Measurements from ENCODE around the gene TRAPPC1.

TRAPPC1 gene

DNA sequence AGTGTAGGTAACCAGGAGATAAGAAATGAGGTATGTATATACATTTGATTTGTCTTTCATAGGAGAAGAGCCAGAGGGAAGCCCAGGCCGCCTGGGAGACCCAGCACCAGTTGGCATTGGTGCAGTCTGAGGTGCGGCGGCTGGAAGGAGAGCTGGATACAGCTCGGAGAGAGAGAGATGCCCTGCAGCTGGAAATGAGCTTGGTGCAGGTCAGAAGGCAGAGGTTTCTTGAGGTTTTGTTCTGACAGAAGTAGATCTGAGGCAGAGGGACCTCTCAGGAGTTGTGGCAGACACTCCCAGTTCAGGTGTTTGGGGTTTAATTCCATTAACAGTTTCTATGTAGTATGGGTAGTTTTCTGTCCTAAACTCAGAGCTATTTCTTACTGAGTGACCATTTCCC, 8.3 kb upstream of the TRAPPC1 start:
- Histone ChIP-seq H3K27me3 (ENCODE audit: control insufficient read depth, insufficient read depth, low read length) (no peaks in the 10 kb centered on the region), H3K4me1 (ENCODE audit: control insufficient read depth, insufficient read depth, low read length) (no peaks in the 10 kb centered on the region), H3K4me3 (ENCODE audit: low read length) (no peak overlapping the region), H3K9me3 (replicated peaks; ENCODE audit: low read length) (no peaks in the 10 kb centered on the region), H3K36me3 (ENCODE audit: insufficient read depth, low read length) (peaks cover 71% of the 10 kb centered on the region), H3K4me2 (ENCODE audit: low read length) (no peak overlapping the region), H3K9ac (ENCODE audit: low read depth, low read length) (no peak overlapping the region)

DNA sequence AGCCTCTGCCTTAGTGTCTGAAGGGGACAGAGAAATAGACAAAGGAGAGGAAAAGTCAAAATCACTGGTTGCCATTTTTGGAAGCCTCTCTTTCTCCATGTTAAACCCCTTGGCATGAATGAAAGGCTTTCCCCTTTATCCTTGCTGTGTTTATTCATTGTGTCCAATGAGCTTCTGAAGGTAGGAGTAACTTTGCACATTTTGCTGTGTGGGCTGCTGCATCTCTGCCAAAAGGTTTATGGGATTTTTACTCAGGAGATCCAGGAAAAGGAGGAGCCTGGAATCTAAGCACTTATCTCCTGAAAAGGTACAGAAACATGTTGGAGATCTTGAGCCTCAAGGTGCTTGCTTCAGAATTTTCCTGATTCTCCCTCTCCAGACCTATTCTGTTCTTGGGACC, 4.1 kb upstream of the TRAPPC1 start:
- H3K4me2 ChIP-seq (ENCODE audit: low read length): no peak overlapping the region
- H3K9ac ChIP-seq (ENCODE audit: low read depth, low read length): no peak overlapping the region
- H3K4me3 ChIP-seq (ENCODE audit: low read length): no peak overlapping the region
- no peaks in the 10 kb centered on the region for H3K27me3 ChIP-seq (ENCODE audit: control insufficient read depth, insufficient read depth, low read length)
- no peaks in the 10 kb centered on the region for H3K9me3 ChIP-seq (replicated peaks; ENCODE audit: low read length)
- peaks cover 17% of the 10 kb centered on the region for H3K4me1 ChIP-seq (ENCODE audit: control insufficient read depth, insufficient read depth, low read length)
- H3K36me3 ChIP-seq (ENCODE audit: insufficient read depth, low read length): peaks cover 51% of the 10 kb centered on the region

GRCh38 chr17:7932949-7933348, 1.2 kb upstream of the TRAPPC1 start:
- Histone ChIP-seq H3K4me2 (ENCODE audit: low read length) (peak overlapping the region; percentile 92), H3K9ac (ENCODE audit: low read depth, low read length) (peak overlapping the region; percentile 89), H3K4me3 (ENCODE audit: low read length) (peak overlapping the region; percentile 83), H3K4me1 (ENCODE audit: control insufficient read depth, insufficient read depth, low read length) (peaks cover 21% of the 10 kb centered on the region), H3K27me3 (ENCODE audit: control insufficient read depth, insufficient read depth, low read length) (no peaks in the 10 kb centered on the region), H3K36me3 (ENCODE audit: insufficient read depth, low read length) (peaks cover 29% of the 10 kb centered on the region), H3K9me3 (replicated peaks; ENCODE audit: low read length) (no peaks in the 10 kb centered on the region)

DNA sequence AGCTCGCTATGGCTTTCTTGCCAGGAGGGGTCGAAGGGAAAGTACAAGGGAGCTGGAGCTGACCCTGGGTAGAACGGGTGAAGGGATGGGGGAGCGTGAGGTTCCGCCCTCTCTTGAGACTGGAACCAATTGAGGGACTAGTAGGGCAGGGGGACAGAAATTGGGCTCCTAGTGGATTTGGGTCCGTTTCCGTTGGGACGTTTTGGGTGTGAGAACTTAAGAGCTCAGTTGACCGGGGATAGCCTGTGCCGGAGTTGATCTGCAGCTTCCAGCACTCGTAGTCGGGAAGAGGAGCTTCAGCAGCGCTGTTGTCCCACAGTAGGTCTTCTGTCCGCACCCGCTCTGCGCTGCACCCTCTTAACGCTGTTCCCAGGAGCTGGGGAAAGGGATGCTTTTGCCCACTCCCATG, 741 bp upstream of the TRAPPC1 start:
- Histone ChIP-seq H3K9me3 (replicated peaks; ENCODE audit: low read length) (no peaks in the 10 kb centered on the region), H3K4me3 (ENCODE audit: low read length) (peak overlapping the region; percentile 83), H3K9ac (ENCODE audit: low read depth, low read length) (peak overlapping the region; percentile 89), H3K27me3 (ENCODE audit: control insufficient read depth, insufficient read depth, low read length) (no peaks in the 10 kb centered on the region), H3K36me3 (ENCODE audit: insufficient read depth, low read length) (peaks cover 29% of the 10 kb centered on the region), H3K4me2 (ENCODE audit: low read length) (peak overlapping the region; percentile 92), H3K4me1 (ENCODE audit: control insufficient read depth, insufficient read depth, low read length) (peaks cover 21% of the 10 kb centered on the region)

DNA sequence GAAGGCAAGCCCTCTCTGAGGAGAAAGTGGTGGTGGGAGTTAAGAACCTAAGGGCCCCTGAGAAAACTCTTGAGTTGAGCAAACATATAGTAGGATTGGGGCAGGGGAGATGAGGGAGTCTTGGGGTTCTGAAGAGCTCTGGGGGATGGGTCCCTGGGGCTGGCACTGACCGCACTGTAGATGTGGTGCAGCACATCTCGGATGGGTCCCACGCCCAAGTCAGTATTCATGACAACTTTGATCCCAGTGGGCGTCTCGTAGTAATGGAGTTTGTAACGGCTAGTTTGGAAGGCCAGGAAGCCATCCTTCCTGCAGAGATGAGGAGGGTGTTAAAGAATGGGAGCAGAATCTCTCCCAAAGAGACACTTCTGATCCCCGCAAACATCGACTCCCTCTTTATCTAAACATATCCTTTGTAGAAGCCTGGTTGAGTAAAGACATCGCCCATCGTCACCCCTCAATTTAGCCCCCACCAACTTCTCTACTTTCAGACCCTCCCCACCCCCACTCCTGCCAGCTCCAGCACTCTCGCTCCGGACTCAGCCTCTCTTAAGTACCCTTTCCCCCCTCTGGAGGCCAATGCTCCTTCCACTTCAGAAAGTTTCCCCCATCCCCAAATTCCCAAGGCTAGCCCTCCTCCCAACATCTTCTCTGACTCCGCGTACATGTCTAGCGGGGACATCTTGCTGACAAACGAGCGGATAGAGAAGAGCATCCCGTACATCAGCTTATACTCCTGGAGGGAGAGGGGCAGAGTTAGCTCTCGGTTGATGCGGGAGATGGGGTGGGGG, 710 bp downstream of the TRAPPC1 start:
- Histone ChIP-seq H3K9me3 (replicated peaks; ENCODE audit: low read length) (no peaks in the 10 kb centered on the region), H3K9ac (ENCODE audit: low read depth, low read length) (peak overlapping the region; percentile 82), H3K4me3 (ENCODE audit: low read length) (peak overlapping the region; percentile 83), H3K27me3 (ENCODE audit: control insufficient read depth, insufficient read depth, low read length) (no peaks in the 10 kb centered on the region), H3K4me1 (ENCODE audit: control insufficient read depth, insufficient read depth, low read length) (peaks cover 21% of the 10 kb centered on the region), H3K4me2 (ENCODE audit: low read length) (peak overlapping the region; percentile 88), H3K36me3 (ENCODE audit: insufficient read depth, low read length) (peaks cover 17% of the 10 kb centered on the region)

DNA sequence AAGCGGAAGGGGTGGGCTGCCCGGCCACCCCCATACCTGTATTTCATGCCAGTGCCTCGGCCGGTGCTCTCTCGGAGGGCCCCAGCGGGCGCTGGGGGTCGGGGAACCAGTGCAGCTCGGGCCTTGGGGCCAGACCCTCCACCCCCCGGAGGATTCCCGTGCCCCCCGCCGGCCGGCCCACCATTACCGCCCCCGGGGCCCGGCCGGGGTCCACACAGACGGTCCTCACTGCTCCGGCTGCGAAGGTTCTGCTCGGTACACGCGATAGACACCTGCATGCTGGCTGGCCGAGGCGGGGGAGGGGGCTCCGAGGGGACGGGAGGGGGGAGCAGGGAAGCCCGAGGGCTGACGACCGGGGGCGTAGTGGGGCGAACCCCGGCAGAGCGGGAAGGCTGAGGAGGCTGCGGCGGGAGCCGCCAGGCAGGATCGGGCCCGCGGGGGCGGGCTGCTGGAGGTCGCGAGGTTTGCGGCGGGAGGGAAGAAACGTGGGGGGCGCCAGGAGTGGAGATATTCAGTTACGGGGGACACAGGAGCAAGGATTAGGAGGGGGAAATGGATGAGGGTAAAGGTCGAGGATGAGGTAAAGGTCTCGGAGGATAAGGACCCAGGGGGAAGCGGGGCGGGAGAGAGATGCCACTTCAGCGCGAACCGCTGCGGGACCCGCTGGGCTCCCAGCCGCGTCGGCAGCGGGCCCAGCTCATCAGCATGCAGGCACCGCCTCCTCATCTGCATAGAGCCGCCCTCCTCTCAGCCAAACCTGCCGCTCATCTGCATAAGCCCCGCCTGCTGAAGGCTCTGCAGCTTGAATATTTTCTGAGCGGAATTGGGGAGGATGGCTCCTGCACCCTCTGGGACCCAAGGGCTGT, 2.4 kb downstream of the TRAPPC1 start, which contains the start of gene KCNAB3:
Gene KCNAB3 (minus strand): TSS at position 699 of the 866 bp plus-strand sequence. CDS start 421 bp downstream, at position 278.
- H3K27me3 ChIP-seq (ENCODE audit: control insufficient read depth, insufficient read depth, low read length): no peaks in the 10 kb centered on the region

DNA sequence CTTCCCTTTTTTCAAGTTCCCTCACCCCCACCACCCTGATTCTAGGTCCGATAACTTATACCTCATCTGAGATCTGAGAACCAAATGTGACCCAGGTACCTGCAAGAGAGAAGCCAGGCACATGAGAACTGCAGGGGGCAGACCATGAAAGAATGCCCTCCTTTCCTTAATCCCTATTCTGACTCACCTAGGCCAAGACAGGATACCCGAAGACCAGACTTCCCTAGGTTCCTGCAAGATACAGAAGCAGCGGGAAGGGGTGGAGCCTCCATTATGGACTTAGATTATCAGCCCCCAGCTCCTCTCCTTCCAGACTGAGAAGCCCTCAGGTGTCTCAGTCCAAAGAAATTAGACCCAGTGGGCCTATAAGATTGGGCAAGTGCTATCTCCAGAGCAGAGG, 4.2 kb downstream of the TRAPPC1 start:
- peaks cover 13% of the 10 kb centered on the region for H3K4me1 ChIP-seq (ENCODE audit: control insufficient read depth, insufficient read depth, low read length)

More for the DNA sequence above, 2.4 kb downstream of the TRAPPC1 start, which contains the start of gene KCNAB3:
- H3K9me3 ChIP-seq (replicated peaks; ENCODE audit: low read length): no peaks in the 10 kb centered on the region
- H3K4me3 ChIP-seq (ENCODE audit: low read length): peak within 1 kb of the TSS; percentile 83
- H3K9ac ChIP-seq (ENCODE audit: low read depth, low read length): peak within 1 kb of the TSS; percentile 32
- H3K4me1 ChIP-seq (ENCODE audit: control insufficient read depth, insufficient read depth, low read length): peaks cover 19% of the 10 kb centered on the region
- H3K4me2 ChIP-seq (ENCODE audit: low read length): peak within 1 kb of the TSS; percentile 88
- H3K36me3 ChIP-seq (ENCODE audit: insufficient read depth, low read length): peaks cover 2% of the 10 kb centered on the region

DNA sequence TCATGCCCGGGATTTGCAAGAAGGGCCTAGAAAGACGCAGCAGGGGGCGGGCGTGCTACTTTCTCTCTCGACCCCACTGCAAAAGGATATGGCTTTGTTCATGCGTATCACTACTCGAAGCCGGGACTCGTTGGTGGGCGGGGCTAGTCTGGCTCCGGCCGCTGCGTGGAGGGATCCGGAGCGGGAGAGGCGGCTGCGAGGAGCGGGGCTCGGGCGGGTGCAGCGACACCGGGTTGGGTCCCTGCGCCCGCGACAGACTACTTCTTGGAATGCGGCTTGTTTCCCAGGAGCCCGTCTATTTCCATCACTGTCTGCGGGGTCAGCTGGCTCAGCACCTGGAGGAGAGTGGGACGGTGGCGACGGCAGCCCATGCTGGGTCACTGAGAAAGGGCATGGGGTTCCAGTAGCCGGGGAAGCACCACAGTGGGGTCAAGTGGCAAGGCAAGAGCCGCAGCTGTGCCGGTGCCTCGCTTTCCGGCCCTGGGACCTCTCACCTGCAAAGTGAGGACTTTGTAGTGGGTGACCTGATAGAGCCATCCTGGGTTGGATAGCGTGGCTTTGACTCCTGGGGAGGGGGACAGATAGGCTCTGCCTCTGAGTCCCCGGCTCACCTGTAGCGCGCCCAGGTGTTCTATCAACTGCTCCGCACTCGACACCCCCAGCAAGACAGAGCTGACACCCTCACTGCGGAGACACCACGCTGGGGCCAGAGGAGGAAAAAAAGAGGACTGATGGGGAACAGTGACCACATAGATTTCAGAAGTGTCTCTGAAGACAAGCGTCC, 8.7 kb downstream of the TRAPPC1 start:
- Histone ChIP-seq H3K9ac (ENCODE audit: low read depth, low read length) (peak overlapping the region; percentile 66), H3K27me3 (ENCODE audit: control insufficient read depth, insufficient read depth, low read length) (no peaks in the 10 kb centered on the region), H3K9me3 (replicated peaks; ENCODE audit: low read length) (no peaks in the 10 kb centered on the region), H3K36me3 (ENCODE audit: insufficient read depth, low read length) (no peaks in the 10 kb centered on the region), H3K4me1 (ENCODE audit: control insufficient read depth, insufficient read depth, low read length) (peaks cover 10% of the 10 kb centered on the region), H3K4me3 (ENCODE audit: low read length) (peak overlapping the region; percentile 60), H3K4me2 (ENCODE audit: low read length) (peak overlapping the region; percentile 76)

More for the DNA sequence above, 4.2 kb downstream of the TRAPPC1 start:
- Histone ChIP-seq H3K4me3 (ENCODE audit: low read length) (no peak overlapping the region), H3K9me3 (replicated peaks; ENCODE audit: low read length) (no peaks in the 10 kb centered on the region), H3K9ac (ENCODE audit: low read depth, low read length) (no peak overlapping the region), H3K36me3 (ENCODE audit: insufficient read depth, low read length) (no peaks in the 10 kb centered on the region), H3K4me2 (ENCODE audit: low read length) (no peak overlapping the region), H3K27me3 (ENCODE audit: control insufficient read depth, insufficient read depth, low read length) (no peaks in the 10 kb centered on the region)

DNA sequence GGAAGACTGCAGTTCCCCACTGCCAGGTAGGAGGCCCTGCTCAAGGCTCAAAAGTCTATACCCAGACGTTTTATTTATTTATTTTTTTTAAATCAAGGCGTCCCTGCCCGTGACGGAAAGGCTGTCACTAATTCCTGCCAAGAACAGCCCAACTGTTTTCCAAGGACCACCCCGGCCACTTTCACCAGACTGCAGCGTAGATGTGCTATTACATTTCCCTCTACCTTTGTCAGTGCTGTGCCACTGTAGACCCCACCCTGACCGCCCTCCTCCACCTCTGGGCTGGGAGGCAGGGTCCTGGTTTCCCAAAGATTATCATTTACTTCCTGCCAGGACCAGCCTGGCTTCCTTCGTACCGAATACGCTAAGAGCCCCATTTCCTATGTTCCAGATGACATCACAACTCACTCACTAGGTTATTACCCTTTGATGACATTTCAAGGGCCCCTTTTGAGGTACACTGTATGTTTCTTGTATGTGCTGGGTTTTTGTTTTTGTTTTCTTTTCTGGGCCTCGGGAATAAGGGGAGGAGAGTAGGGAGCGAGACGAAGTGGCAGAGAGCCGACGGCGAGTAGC, 9.4 kb downstream of the TRAPPC1 start:
- no peaks in the 10 kb centered on the region for H3K27me3 ChIP-seq (ENCODE audit: control insufficient read depth, insufficient read depth, low read length)
- H3K9ac ChIP-seq (ENCODE audit: low read depth, low read length): peak overlapping the region; percentile 66

GRCh38 chr17:7916808-7917207, 14.9 kb downstream of the TRAPPC1 start:
- peak overlapping the region; percentile 90 for H3K9ac ChIP-seq (ENCODE audit: low read depth, low read length)
- H3K4me3 ChIP-seq (ENCODE audit: low read length): peak overlapping the region; percentile 78
- no peaks in the 10 kb centered on the region for H3K9me3 ChIP-seq (replicated peaks; ENCODE audit: low read length)
- peaks cover 25% of the 10 kb centered on the region for H3K4me1 ChIP-seq (ENCODE audit: control insufficient read depth, insufficient read depth, low read length)
- H3K27me3 ChIP-seq (ENCODE audit: control insufficient read depth, insufficient read depth, low read length): no peaks in the 10 kb centered on the region
- peak overlapping the region; percentile 97 for H3K4me2 ChIP-seq (ENCODE audit: low read length)
- peaks cover 2% of the 10 kb centered on the region for H3K36me3 ChIP-seq (ENCODE audit: insufficient read depth, low read length)

More for the DNA sequence above, 9.4 kb downstream of the TRAPPC1 start:
- Histone ChIP-seq H3K4me2 (ENCODE audit: low read length) (peak overlapping the region; percentile 76), H3K36me3 (ENCODE audit: insufficient read depth, low read length) (no peaks in the 10 kb centered on the region), H3K4me3 (ENCODE audit: low read length) (peak overlapping the region; percentile 60), H3K4me1 (ENCODE audit: control insufficient read depth, insufficient read depth, low read length) (peaks cover 10% of the 10 kb centered on the region), H3K9me3 (replicated peaks; ENCODE audit: low read length) (no peaks in the 10 kb centered on the region)

- Histone ChIP-seq H3K4me1 (ENCODE audit: control insufficient read depth, insufficient read depth, low read length) (peaks cover 25% of the 10 kb centered on the region), H3K9me3 (replicated peaks; ENCODE audit: low read length) (no peaks in the 10 kb centered on the region), H3K4me2 (ENCODE audit: low read length) (peak overlapping the region; percentile 97), H3K27me3 (ENCODE audit: control insufficient read depth, insufficient read depth, low read length) (no peaks in the 10 kb centered on the region), H3K36me3 (ENCODE audit: insufficient read depth, low read length) (peaks cover 6% of the 10 kb centered on the region), H3K4me3 (ENCODE audit: low read length) (peak overlapping the region; percentile 78), H3K9ac (ENCODE audit: low read depth, low read length) (peak overlapping the region; percentile 90)
These were observed 15.4 kb downstream of the TRAPPC1 start for GRCh38 chr17:7916385-7916682.

Measured in skeletal muscle satellite cell (primary cell).